Measurements from ENCODE around the gene LLGL2.

Gene LLGL2

GRCh38 chr17:75521951-75522727 lies 3.4 kb upstream of the LLGL2 start:
- DNase-seq (ENCODE audit: low read depth): no peak

- no peak for DNase-seq (ENCODE audit: low read depth)
These were observed 1.9 kb upstream of the LLGL2 start for GRCh38 chr17:75523647-75524046.

- no peak for DNase-seq (ENCODE audit: low read depth)
These were observed 1.1 kb upstream of the LLGL2 start for GRCh38 chr17:75524269-75524969.

- DNase-seq (ENCODE audit: low read depth): no peak
These were observed 483 bp downstream of the LLGL2 start for GRCh38 chr17:75525806-75526554.

GRCh38 chr17:75526555-75527270 lies 1.2 kb downstream of the LLGL2 start:
- no peak for DNase-seq (ENCODE audit: low read depth)

- no peak for DNase-seq (ENCODE audit: low read depth)
These were observed 5.6 kb downstream of the LLGL2 start for GRCh38 chr17:75530837-75531720.

GRCh38 chr17:75531721-75532072 lies 6.2 kb downstream of the LLGL2 start:
- DNase-seq (ENCODE audit: low read depth): no peak

GRCh38 chr17:75535119-75535537 lies 9.6 kb downstream of the LLGL2 start:
- no peak for DNase-seq (ENCODE audit: low read depth)

GRCh38 chr17:75535871-75536270 lies 10.4 kb downstream of the LLGL2 start:
- DNase-seq (ENCODE audit: low read depth): no peak

GRCh38 chr17:75536366-75536765 lies 10.9 kb downstream of the LLGL2 start:
- no peak for DNase-seq (ENCODE audit: low read depth)

- no peak for DNase-seq (ENCODE audit: low read depth)
These were observed 14.7 kb downstream of the LLGL2 start for GRCh38 chr17:75539967-75540729.

- DNase-seq (ENCODE audit: low read depth): no peak
These were observed 15.5 kb downstream of the LLGL2 start for GRCh38 chr17:75540923-75541503.

- DNase-seq (ENCODE audit: low read depth): no peak
These were observed 16.7 kb downstream of the LLGL2 start for GRCh38 chr17:75542229-75542628.

- no peak for DNase-seq (ENCODE audit: low read depth)
These were observed 17.3 kb downstream of the LLGL2 start for GRCh38 chr17:75542728-75543336.

- no peak for DNase-seq (ENCODE audit: low read depth)
These were observed 18.8 kb downstream of the LLGL2 start for GRCh38 chr17:75544250-75544649.

GRCh38 chr17:75546181-75546580 lies 20.7 kb downstream of the LLGL2 start:
- DNase-seq (ENCODE audit: low read depth): no peak

GRCh38 chr17:75547091-75547490 lies 21.6 kb downstream of the LLGL2 start:
- DNase-seq (ENCODE audit: low read depth): no peak

- DNase-seq (ENCODE audit: low read depth): no peak
These were observed 23.3 kb downstream of the LLGL2 start for GRCh38 chr17:75548813-75549212.

GRCh38 chr17:75549246-75550138 lies 24.0 kb downstream of the LLGL2 start:
- DNase-seq (ENCODE audit: low read depth): no peak
